Right renal pelvis (tissue), 4 donors: Measurements from ENCODE around the gene DNTT. TPM values are rescaled to one million over a fixed set of nuclear protein-coding genes. Genes with fewer than 3 reads are reported as not detected.

Experiments used
- DNase-seq, 4 donors: peaks; one replicate each; pipeline ENCODE4 v3.0.0-alpha.2; 2013; ENCODE audit warnings: low read depth in 4 of 4, low spot score in 3 of 4, missing footprints in 1 of 4
- polyA plus RNA-seq, 4 donors: library from polyadenylated mRNA; unstranded; fragments of 120-200 nt; gene quantifications; one replicate each; pipeline ENCODE4 v1.2.1, GENCODE V29; 2013; ENCODE audit not compliant: insufficient read length in 4 of 4

DNTT gene
- polyA plus RNA-seq, 4 donors = 0.12 to 0.30 (median 0.18) TPM

GRCh38 chr10:96371356-96371755 is 67.1 kb downstream of the DNTT start:
- no peak for DNase-seq

GRCh38 chr10:96374004-96374403 is 69.8 kb downstream of the DNTT start:
- DNase-seq = no peak

- no peak for DNase-seq
Measured at GRCh38 chr10:96374639-96374984, 70.4 kb downstream of the DNTT start.

- DNase-seq = peak; percentile 77 to 84 (median 80)
Measured at GRCh38 chr10:96374985-96375830, 71.0 kb downstream of the DNTT start.

GRCh38 chr10:96376483-96376882 is 72.2 kb downstream of the DNTT start:
- DNase-seq = no peak

- no peak for DNase-seq
Measured at GRCh38 chr10:96377816-96378294, 73.6 kb downstream of the DNTT start.

GRCh38 chr10:96378741-96379140 is 74.5 kb downstream of the DNTT start:
- DNase-seq = no peak

- no peak for DNase-seq
Measured at GRCh38 chr10:96379758-96380157, 75.5 kb downstream of the DNTT start.

- no peak for DNase-seq
Measured at GRCh38 chr10:96380821-96381220, 76.6 kb downstream of the DNTT start.

- DNase-seq = no peak
Measured at GRCh38 chr10:96384506-96384905, 80.3 kb downstream of the DNTT start.

- DNase-seq = no peak
Measured at GRCh38 chr10:96387161-96387560, 82.9 kb downstream of the DNTT start.

GRCh38 chr10:96387601-96388000 is 83.4 kb downstream of the DNTT start:
- no peak for DNase-seq

Other genes starting within 250 kb of the DNTT start
- gene ZNF518A, start 174.1 kb upstream of the DNTT start, polyA plus RNA-seq = 10 to 100 TPM; 32.9 to 48.0 (median 38.8) TPM
- gene BLNK, start 32.9 kb upstream of the DNTT start, polyA plus RNA-seq = 10 to 100 TPM; 30.3 to 59.3 (median 39.7) TPM
- gene OPALIN, start 54.6 kb downstream of the DNTT start, polyA plus RNA-seq = not detected
- gene TLL2, start 209.5 kb downstream of the DNTT start, polyA plus RNA-seq = under 1 TPM; 0.60 to 0.97 (median 0.81) TPM